HCT116 (cell line): ENCODE data around the gene WSCD2.

Source experiments
- CBX3 ChIP-seq: IDR thresholded peaks from 2 replicates; pipeline ENCODE4 v1.6.1; 2012; ENCODE audit warnings: low read depth
- EGR1 ChIP-seq: IDR thresholded peaks from 2 replicates; pipeline ENCODE4 v1.6.1; 2012; ENCODE audit warnings: low read depth
- POLR2A ChIP-seq: IDR thresholded peaks from 2 replicates; pipeline ENCODE4 v1.7.0; 2011; ENCODE audit warnings: borderline replicate concordance; ENCODE audit not compliant: insufficient read depth, insufficient read length; ENCODE audit errors: extremely low read depth
- POLR2AphosphoS5 ChIP-seq: IDR thresholded peaks from 2 replicates; pipeline ENCODE4 v1.6.1; 2011; ENCODE audit warnings: mild to moderate bottlenecking, low read depth, low read length, moderate library complexity
- SIN3A ChIP-seq: IDR thresholded peaks from 2 replicates; pipeline ENCODE4 v1.6.1; 2012; ENCODE audit warnings: low read depth
- TF ChIP-seq, protein P1 (sequence below), 3 experiments: fragments of 200-600 bp in 1 of 3; sonication (generic) in 1 of 3; IDR thresholded peaks in 2 of 3; conservative IDR thresholded peaks in 1 of 3; 2 replicates each; pipeline ENCODE4 v1.5.1; 2012 to 2017; ENCODE audit warnings: low read depth in 2 of 3, low read length in 2 of 3, antibody characterized with exemption in 1 of 3, borderline replicate concordance in 1 of 3, control low read depth in 1 of 3, mild to moderate bottlenecking in 1 of 3, mixed read lengths in 1 of 3, mixed run types in 1 of 3, moderate library complexity in 1 of 3; ENCODE audit not compliant: insufficient read depth in 1 of 3
- TF ChIP-seq, protein P2 (sequence below): IDR thresholded peaks from 2 replicates; pipeline ENCODE4 v1.6.1; 2011; ENCODE audit warnings: mild to moderate bottlenecking, low read length, moderate library complexity; ENCODE audit not compliant: insufficient replicate concordance; ENCODE audit errors: extremely low read depth

DNA sequence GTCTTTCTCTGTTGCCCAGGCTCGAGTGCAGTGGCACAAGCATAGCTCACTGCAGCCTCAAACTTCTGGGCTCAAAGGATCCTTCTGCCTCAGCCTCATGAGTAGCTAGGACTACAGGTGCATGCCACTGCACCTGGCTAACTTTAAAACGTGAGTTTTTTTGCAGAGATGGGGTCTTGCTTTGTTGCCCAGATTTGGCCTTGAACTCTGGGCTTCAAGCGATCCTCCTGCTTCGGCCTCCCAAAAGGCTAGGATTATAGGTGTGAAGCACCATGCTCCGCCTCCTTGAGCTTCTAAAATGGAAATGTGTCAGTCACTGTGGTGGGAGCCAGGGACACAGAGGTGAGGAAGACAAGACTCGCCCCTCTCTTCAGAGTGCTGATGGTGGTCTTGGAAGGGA is 45.6 kb downstream of the WSCD2 start:
- no peak for TF ChIP-seq POLR2AphosphoS5
- no peak for TF ChIP-seq POLR2A
- TF ChIP-seq, protein P1, sequence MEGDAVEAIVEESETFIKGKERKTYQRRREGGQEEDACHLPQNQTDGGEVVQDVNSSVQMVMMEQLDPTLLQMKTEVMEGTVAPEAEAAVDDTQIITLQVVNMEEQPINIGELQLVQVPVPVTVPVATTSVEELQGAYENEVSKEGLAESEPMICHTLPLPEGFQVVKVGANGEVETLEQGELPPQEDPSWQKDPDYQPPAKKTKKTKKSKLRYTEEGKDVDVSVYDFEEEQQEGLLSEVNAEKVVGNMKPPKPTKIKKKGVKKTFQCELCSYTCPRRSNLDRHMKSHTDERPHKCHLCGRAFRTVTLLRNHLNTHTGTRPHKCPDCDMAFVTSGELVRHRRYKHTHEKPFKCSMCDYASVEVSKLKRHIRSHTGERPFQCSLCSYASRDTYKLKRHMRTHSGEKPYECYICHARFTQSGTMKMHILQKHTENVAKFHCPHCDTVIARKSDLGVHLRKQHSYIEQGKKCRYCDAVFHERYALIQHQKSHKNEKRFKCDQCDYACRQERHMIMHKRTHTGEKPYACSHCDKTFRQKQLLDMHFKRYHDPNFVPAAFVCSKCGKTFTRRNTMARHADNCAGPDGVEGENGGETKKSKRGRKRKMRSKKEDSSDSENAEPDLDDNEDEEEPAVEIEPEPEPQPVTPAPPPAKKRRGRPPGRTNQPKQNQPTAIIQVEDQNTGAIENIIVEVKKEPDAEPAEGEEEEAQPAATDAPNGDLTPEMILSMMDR (IDR thresholded peaks at IDR 0.05 in 2 of 3, conservative IDR thresholded peaks at IDR 0.05 in 1 of 3; ENCODE audit: borderline replicate concordance in 1 of 3, insufficient read depth in 1 of 3, low read depth in 2 of 3, low read length in 2 of 3) = no peak
- no peak for TF ChIP-seq SIN3A
- TF ChIP-seq, protein P2, sequence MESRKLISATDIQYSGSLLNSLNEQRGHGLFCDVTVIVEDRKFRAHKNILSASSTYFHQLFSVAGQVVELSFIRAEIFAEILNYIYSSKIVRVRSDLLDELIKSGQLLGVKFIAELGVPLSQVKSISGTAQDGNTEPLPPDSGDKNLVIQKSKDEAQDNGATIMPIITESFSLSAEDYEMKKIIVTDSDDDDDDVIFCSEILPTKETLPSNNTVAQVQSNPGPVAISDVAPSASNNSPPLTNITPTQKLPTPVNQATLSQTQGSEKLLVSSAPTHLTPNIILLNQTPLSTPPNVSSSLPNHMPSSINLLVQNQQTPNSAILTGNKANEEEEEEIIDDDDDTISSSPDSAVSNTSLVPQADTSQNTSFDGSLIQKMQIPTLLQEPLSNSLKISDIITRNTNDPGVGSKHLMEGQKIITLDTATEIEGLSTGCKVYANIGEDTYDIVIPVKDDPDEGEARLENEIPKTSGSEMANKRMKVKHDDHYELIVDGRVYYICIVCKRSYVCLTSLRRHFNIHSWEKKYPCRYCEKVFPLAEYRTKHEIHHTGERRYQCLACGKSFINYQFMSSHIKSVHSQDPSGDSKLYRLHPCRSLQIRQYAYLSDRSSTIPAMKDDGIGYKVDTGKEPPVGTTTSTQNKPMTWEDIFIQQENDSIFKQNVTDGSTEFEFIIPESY = no peak
- TF ChIP-seq EGR1 = no peak
- no peak for TF ChIP-seq CBX3
